Esophagus muscularis mucosa (tissue), 3 donors: ENCODE data around the gene DOCK1.

ENCODE experiments used
- POLR2A ChIP-seq: fragments of 450-650 bp; IDR thresholded peaks from one replicate; pipeline ENCODE4 v1.6.1; 2017; ENCODE audit warnings: antibody characterized with exemption, moderate library complexity, mild to moderate bottlenecking, low read depth
- TF ChIP-seq, protein P1 (sequence below), 3 experiments: fragments of 200-600 bp in 2 of 3; fragments of 450-650 bp in 1 of 3; sonication (generic) in 2 of 3; IDR thresholded peaks; one replicate each; pipeline ENCODE4 v1.5.1; 2017 to 2019; ENCODE audit warnings: antibody characterized with exemption in 3 of 3, mild to moderate bottlenecking in 2 of 3, moderate library complexity in 1 of 3

GRCh38 chr10:126956712-126957108, 51.5 kb downstream of the DOCK1 start:
- TF ChIP-seq, protein P1, sequence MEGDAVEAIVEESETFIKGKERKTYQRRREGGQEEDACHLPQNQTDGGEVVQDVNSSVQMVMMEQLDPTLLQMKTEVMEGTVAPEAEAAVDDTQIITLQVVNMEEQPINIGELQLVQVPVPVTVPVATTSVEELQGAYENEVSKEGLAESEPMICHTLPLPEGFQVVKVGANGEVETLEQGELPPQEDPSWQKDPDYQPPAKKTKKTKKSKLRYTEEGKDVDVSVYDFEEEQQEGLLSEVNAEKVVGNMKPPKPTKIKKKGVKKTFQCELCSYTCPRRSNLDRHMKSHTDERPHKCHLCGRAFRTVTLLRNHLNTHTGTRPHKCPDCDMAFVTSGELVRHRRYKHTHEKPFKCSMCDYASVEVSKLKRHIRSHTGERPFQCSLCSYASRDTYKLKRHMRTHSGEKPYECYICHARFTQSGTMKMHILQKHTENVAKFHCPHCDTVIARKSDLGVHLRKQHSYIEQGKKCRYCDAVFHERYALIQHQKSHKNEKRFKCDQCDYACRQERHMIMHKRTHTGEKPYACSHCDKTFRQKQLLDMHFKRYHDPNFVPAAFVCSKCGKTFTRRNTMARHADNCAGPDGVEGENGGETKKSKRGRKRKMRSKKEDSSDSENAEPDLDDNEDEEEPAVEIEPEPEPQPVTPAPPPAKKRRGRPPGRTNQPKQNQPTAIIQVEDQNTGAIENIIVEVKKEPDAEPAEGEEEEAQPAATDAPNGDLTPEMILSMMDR (IDR thresholded peaks at IDR 0.05) = no peak
- TF ChIP-seq POLR2A = no peak
